Measurements from ENCODE around the gene BCL11B.

BCL11B gene

GRCh38 chr14:99212199-99212598, 59.8 kb downstream of the BCL11B start:
- H3K36me3 ChIP-seq (ENCODE audit: insufficient read depth, low read length): no peaks in the 10 kb centered on the region
- no peak overlapping the region for H3K4me2 ChIP-seq (ENCODE audit: low read length)
- H3K9ac ChIP-seq (ENCODE audit: low read length): no peak overlapping the region
- H3K9me3 ChIP-seq (ENCODE audit: low read length): no peaks in the 10 kb centered on the region
- no peaks in the 10 kb centered on the region for H4K20me1 ChIP-seq (ENCODE audit: insufficient read depth, low read length)
- H3K27me3 ChIP-seq (ENCODE audit: insufficient read depth, low read length): no peaks in the 10 kb centered on the region; the same call in 1 of the 2 replicates
- no peaks in the 10 kb centered on the region for H3F3A ChIP-seq (ENCODE audit: insufficient read depth, low read length)
- H2AFZ ChIP-seq (ENCODE audit: low read length): no peak overlapping the region
- H3K79me2 ChIP-seq (ENCODE audit: insufficient read depth, low read length): no peaks in the 10 kb centered on the region
- H3K4me1 ChIP-seq (ENCODE audit: insufficient read depth, low read length, severe bottlenecking): no peaks in the 10 kb centered on the region
- H3K4me3 ChIP-seq (ENCODE audit: low read depth, low read length, poor library complexity, severe bottlenecking): no peak overlapping the region
- TF ChIP-seq CTCF (IDR thresholded peaks at IDR 0.05; ENCODE audit: low read length) (no peak), EZH2 (IDR thresholded peaks at IDR 0.05; ENCODE audit: borderline replicate concordance, low read length) (no peak)
- no peaks in the 10 kb centered on the region for H3K9me2 ChIP-seq (ENCODE audit: low read depth, low read length)
- H3K27ac ChIP-seq (ENCODE audit: low read depth, low read length, poor library complexity, severe bottlenecking): no peak overlapping the region

- Histone ChIP-seq H3K79me2 (ENCODE audit: insufficient read depth, low read length) (no peaks in the 10 kb centered on the region), H3K4me1 (ENCODE audit: insufficient read depth, low read length, severe bottlenecking) (no peaks in the 10 kb centered on the region), H3K9ac (ENCODE audit: low read length) (no peak overlapping the region), H4K20me1 (ENCODE audit: insufficient read depth, low read length) (no peaks in the 10 kb centered on the region), H3K36me3 (ENCODE audit: insufficient read depth, low read length) (no peaks in the 10 kb centered on the region), H2AFZ (ENCODE audit: low read length) (no peak overlapping the region), H3F3A (ENCODE audit: insufficient read depth, low read length) (no peaks in the 10 kb centered on the region), H3K27ac (ENCODE audit: low read depth, low read length, poor library complexity, severe bottlenecking) (no peak overlapping the region), H3K4me2 (ENCODE audit: low read length) (no peak overlapping the region), H3K4me3 (ENCODE audit: low read depth, low read length, poor library complexity, severe bottlenecking) (no peak overlapping the region), H3K27me3 (ENCODE audit: insufficient read depth, low read length) (no peaks in the 10 kb centered on the region; the same call in 1 of the 2 replicates), H3K9me2 (ENCODE audit: low read depth, low read length) (no peaks in the 10 kb centered on the region), H3K9me3 (ENCODE audit: low read length) (no peaks in the 10 kb centered on the region)
- TF ChIP-seq CTCF (IDR thresholded peaks at IDR 0.05; ENCODE audit: low read length) (no peak), EZH2 (IDR thresholded peaks at IDR 0.05; ENCODE audit: borderline replicate concordance, low read length) (no peak)
Observed at GRCh38 chr14:99211410-99211809, 60.6 kb downstream of the BCL11B start.

GRCh38 chr14:99210333-99210732, 61.7 kb downstream of the BCL11B start:
- Histone ChIP-seq H3K4me1 (ENCODE audit: insufficient read depth, low read length, severe bottlenecking) (no peaks in the 10 kb centered on the region), H3K9me3 (ENCODE audit: low read length) (no peaks in the 10 kb centered on the region), H3K27me3 (ENCODE audit: insufficient read depth, low read length) (no peaks in the 10 kb centered on the region; the same call in 1 of the 2 replicates), H3K9ac (ENCODE audit: low read length) (no peak overlapping the region), H3K4me2 (ENCODE audit: low read length) (no peak overlapping the region), H3K9me2 (ENCODE audit: low read depth, low read length) (no peaks in the 10 kb centered on the region), H2AFZ (ENCODE audit: low read length) (no peak overlapping the region), H3F3A (ENCODE audit: insufficient read depth, low read length) (no peaks in the 10 kb centered on the region), H3K36me3 (ENCODE audit: insufficient read depth, low read length) (no peaks in the 10 kb centered on the region), H3K4me3 (ENCODE audit: low read depth, low read length, poor library complexity, severe bottlenecking) (no peak overlapping the region), H3K79me2 (ENCODE audit: insufficient read depth, low read length) (no peaks in the 10 kb centered on the region), H4K20me1 (ENCODE audit: insufficient read depth, low read length) (no peaks in the 10 kb centered on the region), H3K27ac (ENCODE audit: low read depth, low read length, poor library complexity, severe bottlenecking) (no peak overlapping the region)
- TF ChIP-seq CTCF (IDR thresholded peaks at IDR 0.05; ENCODE audit: low read length): no peak
- TF ChIP-seq EZH2 (IDR thresholded peaks at IDR 0.05; ENCODE audit: borderline replicate concordance, low read length): no peak
